HG03342 (cell line): ENCODE data around the gene SH3D19.
"Not testable (repeated sequence)": the region's sequence is repeated elsewhere in the genome, so short reads cannot be mapped to it uniquely, and the experiment has no call there.

Source experiments
- ATAC-seq: cut with Tn5 transposase; IDR thresholded peaks from one replicate; pipeline ENCODE4 v1.9.1; 2021; ENCODE audit warnings: mild to moderate bottlenecking, moderate library complexity; ENCODE audit not compliant: unreplicated experiment

SH3D19 gene

GRCh38 chr4:151236036-151236435, 89.4 kb downstream of the SH3D19 start:
- no peak for ATAC-seq

GRCh38 chr4:151235373-151235772, 90.0 kb downstream of the SH3D19 start:
- ATAC-seq: not testable (repeated sequence)

GRCh38 chr4:151233600-151233999, 91.8 kb downstream of the SH3D19 start:
- no peak for ATAC-seq

- no peak for ATAC-seq
Observed at GRCh38 chr4:151231915-151232595, 93.3 kb downstream of the SH3D19 start.

GRCh38 chr4:151228189-151229119, 97.0 kb downstream of the SH3D19 start:
- ATAC-seq: no peak

GRCh38 chr4:151227731-151228130, 97.7 kb downstream of the SH3D19 start:
- no peak for ATAC-seq

- no peak for ATAC-seq
Observed at GRCh38 chr4:151227172-151227571, 98.2 kb downstream of the SH3D19 start.

- ATAC-seq: no peak
Observed at GRCh38 chr4:151226004-151226932, 99.1 kb downstream of the SH3D19 start.

- ATAC-seq: no peak
Observed at GRCh38 chr4:151223465-151223864, 101.9 kb downstream of the SH3D19 start.

GRCh38 chr4:151219948-151220347, 105.5 kb downstream of the SH3D19 start:
- no peak for ATAC-seq

GRCh38 chr4:151219091-151219490, 106.3 kb downstream of the SH3D19 start:
- ATAC-seq: no peak

- no peak for ATAC-seq
Observed at GRCh38 chr4:151218343-151218742, 107.1 kb downstream of the SH3D19 start.

- ATAC-seq: no peak
Observed at GRCh38 chr4:151217326-151217725, 108.1 kb downstream of the SH3D19 start.

- no peak for ATAC-seq
Observed at GRCh38 chr4:151215295-151215694, 110.1 kb downstream of the SH3D19 start.

GRCh38 chr4:151207868-151208267, 117.5 kb downstream of the SH3D19 start:
- no peak for ATAC-seq

GRCh38 chr4:151207186-151207585, 118.2 kb downstream of the SH3D19 start:
- no peak for ATAC-seq

- ATAC-seq: no peak
Observed at GRCh38 chr4:151206241-151207005, 119.0 kb downstream of the SH3D19 start.

- ATAC-seq: no peak
Observed at GRCh38 chr4:151205722-151206121, 119.7 kb downstream of the SH3D19 start.

- ATAC-seq: no peak
Observed at GRCh38 chr4:151204925-151205524, 120.4 kb downstream of the SH3D19 start.
